Common myeloid progenitor, CD34-positive (primary cell): ENCODE measurements around the gene ADGRD2.
A peak's percentile ranks its signal among the peaks of the same experiment; 100 is the strongest.

ENCODE experiments used
- CTCF ChIA-PET: fragments of 350-600 bp; sonication (Branson Sonifier 250); formaldehyde crosslinking; loops from one replicate; lab custom pipeline; 2021; ENCODE audit warnings: antibody characterized with exemption; lab: Charles Lee
- POLR2A ChIA-PET: fragments of 350-600 bp; sonication (Branson Sonifier 250); formaldehyde crosslinking; loops from one replicate; lab custom pipeline; 2021; ENCODE audit warnings: antibody characterized with exemption; lab: Charles Lee
- DNase-seq, 3 donors: peaks; one replicate each; pipeline versions ENCODE4 v3.0.0 to v3.0.0-alpha.2; 2013
- H3K27ac ChIP-seq, 2 experiments: 1 replicate in 1 of 2; 2 replicates in 1 of 2; pipeline ENCODE4 v1.7.0; 2013; ENCODE audit warnings: inconsistent platforms in 2 of 2, low read length in 2 of 2, mild to moderate bottlenecking in 2 of 2, low read depth in 1 of 2, moderate library complexity in 1 of 2; ENCODE audit not compliant: severe bottlenecking in 2 of 2, insufficient read depth in 1 of 2, poor library complexity in 1 of 2
- H3K27me3 ChIP-seq, 5 experiments: replicated peaks in 2 of 5; 1 replicate in 3 of 5; 2 replicates in 2 of 5; pipeline versions ENCODE4 v1.6.1 to v1.7.0; 2013; ENCODE audit warnings: low read length in 4 of 5, mild to moderate bottlenecking in 2 of 5, moderate library complexity in 2 of 5, inconsistent platforms in 1 of 5; ENCODE audit not compliant: insufficient read depth in 5 of 5, control insufficient read depth in 4 of 5
- H3K36me3 ChIP-seq, 4 experiments: 1 replicate in 2 of 4; 2 replicates in 2 of 4; pipeline versions ENCODE4 v1.6.1 to v1.7.0; 2013; ENCODE audit warnings: low read length in 3 of 4, control low read depth in 1 of 4, mild to moderate bottlenecking in 1 of 4; ENCODE audit not compliant: control insufficient read depth in 4 of 4, insufficient read depth in 4 of 4
- H3K4me1 ChIP-seq, 4 experiments: 1 replicate in 3 of 4; 2 replicates in 1 of 4; pipeline versions ENCODE4 v1.6.1 to v1.7.1; 2013; ENCODE audit warnings: low read length in 3 of 4, mild to moderate bottlenecking in 3 of 4, control low read depth in 1 of 4, inconsistent platforms in 1 of 4, moderate library complexity in 1 of 4; ENCODE audit not compliant: control insufficient read depth in 4 of 4, insufficient read depth in 4 of 4; ENCODE audit errors: control extremely low read depth in 1 of 4
- H3K4me3 ChIP-seq, 7 experiments: 1 replicate in 4 of 7; 2 replicates in 3 of 7; pipeline versions ENCODE4 v1.5.1 to v1.7.0; 2013; ENCODE audit warnings: mild to moderate bottlenecking in 7 of 7, low read length in 6 of 7, moderate library complexity in 6 of 7, inconsistent platforms in 2 of 7, low read depth in 2 of 7, control low read depth in 1 of 7; ENCODE audit not compliant: insufficient read depth in 4 of 7, control insufficient read depth in 1 of 7; ENCODE audit errors: extremely low read depth in 1 of 7
- H3K9me3 ChIP-seq, 5 experiments: 1 replicate in 4 of 5; 2 replicates in 1 of 5; pipeline versions ENCODE4 v1.6.1 to v1.7.1; 2013; ENCODE audit warnings: low read length in 4 of 5, mild to moderate bottlenecking in 2 of 5, inconsistent platforms in 1 of 5, low read depth in 1 of 5, moderate library complexity in 1 of 5; ENCODE audit not compliant: control insufficient read depth in 4 of 5, insufficient read depth in 2 of 5; ENCODE audit errors: control extremely low read depth in 1 of 5
- WGBS: methylation state at CpG from one replicate; pipeline ENCODE4 v1.1.5; 2013; ENCODE audit not compliant: insufficient coverage; 5-methylcytosine and 5-hydroxymethylcytosine counted together

Gene ADGRD2

GRCh38 chr9:124437086-124437485, 13.2 kb upstream of the ADGRD2 start:
- Histone ChIP-seq H3K36me3 (no peaks in the 10 kb centered on the region), H3K4me3 (no peak overlapping the region), H3K27ac (no peak overlapping the region), H3K4me1 (peaks cover 0 to 10% (median 5%) of the 10 kb centered on the region in 4 experiments), H3K27me3 (peaks cover 0 to 4% (median 0%) of the 10 kb centered on the region in 5 experiments), H3K9me3 (peaks cover 0 to 3% (median 2%) of the 10 kb centered on the region in 5 experiments)
- no peak for DNase-seq
- ChIA-PET POLR2A (no interaction called here), CTCF (interaction anchor here (3.3 kb wide), 1 partner anchor 17 kb away, joined by 13 read pairs; no protein-coding TSS in a partner anchor)
- 83% methylated on average over 1 of the region's 3 CpGs for WGBS

- POLR2A ChIA-PET, result no interaction called here
- 98% methylated on average over 9 of the region's 9 CpGs for WGBS
These were observed 12.2 kb upstream of the ADGRD2 start for GRCh38 chr9:124438091-124438490.

GRCh38 chr9:124439086-124439485, 11.2 kb upstream of the ADGRD2 start:
- peaks cover 0 to 10% (median 5%) of the 10 kb centered on the region in 4 experiments for H3K4me1 ChIP-seq
- WGBS, result no CpG with 5 or more reads among the region's 1 CpG
- ChIA-PET POLR2A (no interaction called here), CTCF (interaction anchor here (1.3 to 1.6 kb wide), 3 partner anchors 9 to 98 kb away, joined by 4 to 9 read pairs (median 4); no protein-coding TSS in a partner anchor)
- no peak overlapping the region for H3K27ac ChIP-seq
- peaks cover 0 to 5% (median 2%) of the 10 kb centered on the region in 5 experiments for H3K9me3 ChIP-seq
- peaks cover 0 to 4% (median 0%) of the 10 kb centered on the region in 5 experiments for H3K27me3 ChIP-seq
- DNase-seq, result no peak
- no peaks in the 10 kb centered on the region for H3K36me3 ChIP-seq
- no peak overlapping the region for H3K4me3 ChIP-seq

More at GRCh38 chr9:124438091-124438490, 12.2 kb upstream of the ADGRD2 start:
- Histone ChIP-seq H3K27ac (no peak overlapping the region), H3K27me3 (peaks cover 0 to 4% (median 0%) of the 10 kb centered on the region in 5 experiments), H3K36me3 (no peaks in the 10 kb centered on the region), H3K4me1 (peaks cover 0 to 10% (median 5%) of the 10 kb centered on the region in 4 experiments), H3K9me3 (peaks cover 0 to 5% (median 2%) of the 10 kb centered on the region in 5 experiments), H3K4me3 (no peak overlapping the region)
- CTCF ChIA-PET, result interaction anchor here (1.2 kb wide), 1 partner anchor 18 kb away, joined by 3 read pairs; no protein-coding TSS in a partner anchor
- DNase-seq, result no peak

- Histone ChIP-seq H3K36me3 (no peaks in the 10 kb centered on the region), H3K4me3 (no peak overlapping the region), H3K27ac (no peak overlapping the region), H3K4me1 (peaks cover 0 to 10% (median 5%) of the 10 kb centered on the region in 4 experiments), H3K27me3 (peaks cover 0 to 4% (median 0%) of the 10 kb centered on the region in 5 experiments), H3K9me3 (peaks cover 0 to 5% (median 2%) of the 10 kb centered on the region in 5 experiments)
- WGBS, result 93% methylated on average over 3 of the region's 6 CpGs
- ChIA-PET CTCF (interaction anchor here (1.1 to 1.6 kb wide), 5 partner anchors 10 to 97 kb away, joined by 3 to 9 read pairs (median 4); no protein-coding TSS in a partner anchor), POLR2A (interaction anchor here (0.7 kb wide), 1 partner anchor 57 kb away, joined by 3 read pairs; no protein-coding TSS in a partner anchor)
- no peak for DNase-seq
These were observed 10.5 kb upstream of the ADGRD2 start for GRCh38 chr9:124439686-124440243.

- H3K36me3 ChIP-seq, result no peaks in the 10 kb centered on the region
- 93% methylated on average over 8 of the region's 10 CpGs for WGBS
- CTCF ChIA-PET, result interaction anchor here (1.1 to 2.2 kb wide), 4 partner anchors 21 to 59 kb away, joined by 3 to 19 read pairs (median 4); no protein-coding TSS in a partner anchor
- no peak overlapping the region for H3K27ac ChIP-seq
- no peak overlapping the region for H3K4me3 ChIP-seq
- POLR2A ChIA-PET, result interaction anchor here (0.7 kb wide), 1 partner anchor 55 kb away, joined by 3 read pairs; no protein-coding TSS in a partner anchor
- peaks cover 0 to 10% (median 5%) of the 10 kb centered on the region in 4 experiments for H3K4me1 ChIP-seq
- peaks cover 0 to 5% (median 2%) of the 10 kb centered on the region in 5 experiments for H3K9me3 ChIP-seq
- H3K27me3 ChIP-seq, result peaks cover 0 to 4% (median 0%) of the 10 kb centered on the region in 5 experiments
- no peak for DNase-seq
These were observed 9.5 kb upstream of the ADGRD2 start for GRCh38 chr9:124440786-124441185.

- H3K36me3 ChIP-seq, result no peaks in the 10 kb centered on the region
- DNase-seq, result peak; percentile 38 to 93 (median 85)
- peaks cover 0 to 5% (median 2%) of the 10 kb centered on the region in 5 experiments for H3K9me3 ChIP-seq
- H3K4me3 ChIP-seq, result no peak overlapping the region
- CTCF ChIA-PET, result interaction anchor here (0.8 to 2.2 kb wide), 3 partner anchors 22 to 40 kb away, joined by 3 to 19 read pairs (median 4); no protein-coding TSS in a partner anchor
- H3K27me3 ChIP-seq, result peaks cover 0 to 4% (median 0%) of the 10 kb centered on the region in 5 experiments
- POLR2A ChIA-PET, result no interaction called here
- peaks cover 0 to 10% (median 5%) of the 10 kb centered on the region in 4 experiments for H3K4me1 ChIP-seq
- WGBS, result 2% methylated on average over 10 of the region's 16 CpGs
- H3K27ac ChIP-seq, result no peak overlapping the region
These were observed 9.0 kb upstream of the ADGRD2 start for GRCh38 chr9:124441291-124441690.
